T-cell (primary cell): ENCODE measurements around the gene TM4SF5. TPM values are rescaled to one million over a fixed set of nuclear protein-coding genes. Genes with fewer than 3 reads are reported as not detected.

ENCODE experiments used
- total RNA-seq, 35 experiments: library from RNA in 6 of 35; stranded (reverse) in 6 of 35; fragments of 120-200 nt in 1 of 35; gene quantifications; one replicate each; pipeline versions ENCODE4 v1.2.1 to v1.2.4 and lab custom pipeline; 2013 to 2026

The TM4SF5 gene
- total RNA-seq, 5 donors from 2014 or later (not counting 1 experiment from before 2014, with no cell fraction given) = not detected

Other genes with a start within 250 kb of the TM4SF5 start
- 100 to 1,000 TPM in 1 of 5 donors, 10 to 100 TPM in 4; 57.0 to 102 (median 94.2) TPM for gene MYBBP1A, start 216.5 kb upstream of the TM4SF5 start, total RNA-seq
- gene GGT6, start 211.3 kb upstream of the TM4SF5 start, total RNA-seq = not detected
- gene SMTNL2, start 187.4 kb upstream of the TM4SF5 start, total RNA-seq = not detected
- gene ALOX15, start 130.2 kb upstream of the TM4SF5 start, total RNA-seq = under 1 TPM in 1 of 5 donors, not detected in 4; 0.13 TPM
- gene PELP1, start 67.7 kb upstream of the TM4SF5 start, total RNA-seq = 10 to 100 TPM; 50.0 to 88.3 (median 85.0) TPM
- gene ARRB2, start 61.3 kb upstream of the TM4SF5 start, total RNA-seq = 100 to 1,000 TPM; 247 to 374 (median 325) TPM
- gene MED11, start 40.5 kb upstream of the TM4SF5 start, total RNA-seq = 10 to 100 TPM in 4 of 5 donors, 1 to 10 TPM in 1; 9.0 to 33.1 (median 28.6) TPM
- 1 to 10 TPM in 1 of 5 donors, under 1 TPM in 4; 0.29 to 1.4 (median 0.44) TPM for gene ZMYND15, start 32.1 kb upstream of the TM4SF5 start, total RNA-seq
- gene CXCL16, start 32.0 kb upstream of the TM4SF5 start, total RNA-seq = 10 to 100 TPM in 1 of 5 donors, 1 to 10 TPM in 4; 2.5 to 11.2 (median 3.1) TPM
- gene VMO1, start 14.5 kb downstream of the TM4SF5 start, total RNA-seq = under 1 TPM in 4 of 5 donors, not detected in 1; 0.38 to 0.82 (median 0.59) TPM
- gene GLTPD2, start 17.1 kb downstream of the TM4SF5 start, total RNA-seq = not detected
- 10 to 100 TPM; 45.7 to 63.5 (median 57.0) TPM for gene PSMB6, start 24.3 kb downstream of the TM4SF5 start, total RNA-seq
- gene PLD2, start 35.3 kb downstream of the TM4SF5 start, total RNA-seq = 10 to 100 TPM; 24.2 to 41.7 (median 31.4) TPM
- gene MINK1, start 61.5 kb downstream of the TM4SF5 start, total RNA-seq = 100 to 1,000 TPM; 156 to 189 (median 164) TPM
- gene C17orf107, start 127.7 kb downstream of the TM4SF5 start, total RNA-seq = 10 to 100 TPM in 2 of 5 donors, 1 to 10 TPM in 3; 3.1 to 41.1 (median 4.1) TPM
- 1 to 10 TPM in 3 of 5 donors, under 1 TPM in 2; 0.73 to 3.5 (median 1.3) TPM for gene CHRNE, start 131.2 kb downstream of the TM4SF5 start, total RNA-seq
- under 1 TPM in 1 of 5 donors, not detected in 4; 0.40 TPM for gene GP1BA, start 160.4 kb downstream of the TM4SF5 start, total RNA-seq
- 10 to 100 TPM; 30.9 to 51.6 (median 47.0) TPM for gene SLC25A11, start 168.2 kb downstream of the TM4SF5 start, total RNA-seq
- gene RNF167, start 168.4 kb downstream of the TM4SF5 start, total RNA-seq = 100 to 1,000 TPM; 109 to 158 (median 135) TPM
- 100 to 1,000 TPM; 654 to 853 (median 744) TPM for gene PFN1, start 176.6 kb downstream of the TM4SF5 start, total RNA-seq
- 10 to 100 TPM; 31.0 to 38.4 (median 36.3) TPM for gene ENO3, start 179.2 kb downstream of the TM4SF5 start, total RNA-seq
- gene SPAG7, start 195.9 kb downstream of the TM4SF5 start, total RNA-seq = 10 to 100 TPM; 36.4 to 65.6 (median 55.8) TPM
- gene CAMTA2, start 215.8 kb downstream of the TM4SF5 start, total RNA-seq = 10 to 100 TPM; 59.8 to 82.8 (median 72.0) TPM
- under 1 TPM in 2 of 5 donors, not detected in 3; 0.38 to 0.43 TPM for gene INCA1, start 225.6 kb downstream of the TM4SF5 start, total RNA-seq
- 10 to 100 TPM; 15.3 to 37.9 (median 28.5) TPM for gene KIF1C, start 226.1 kb downstream of the TM4SF5 start, total RNA-seq